HEK293 (cell line): ENCODE measurements around the gene AKT3.

Source experiments
- HIC1 ChIP-seq: fragments of 450-650 bp; formaldehyde crosslinking; IDR thresholded peaks from 2 replicates; pipeline ENCODE4 v1.5.1; 2016; ENCODE audit warnings: missing biosample characterization, missing genetic modification characterization
- IKZF3 ChIP-seq: fragments of 450-650 bp; IDR thresholded peaks from 2 replicates; pipeline ENCODE4 v1.5.0; 2018; ENCODE audit warnings: missing biosample characterization, mild to moderate bottlenecking, missing genetic modification characterization, moderate library complexity
- INSM2 ChIP-seq: fragments of 450-650 bp; formaldehyde crosslinking; IDR thresholded peaks from 2 replicates; pipeline ENCODE4 v1.5.1; 2016; ENCODE audit warnings: missing biosample characterization, missing genetic modification characterization
- KLF1 ChIP-seq: fragments of 450-650 bp; formaldehyde crosslinking; IDR thresholded peaks from 2 replicates; pipeline ENCODE4 v1.5.1; 2016; ENCODE audit warnings: missing biosample characterization, missing genetic modification characterization
- KLF10 ChIP-seq: fragments of 450-650 bp; IDR thresholded peaks from 2 replicates; pipeline ENCODE4 v1.5.1; 2018; ENCODE audit warnings: missing biosample characterization, mild to moderate bottlenecking, missing genetic modification characterization
- KLF17 ChIP-seq: fragments of 450-650 bp; formaldehyde crosslinking; IDR thresholded peaks from 2 replicates; pipeline ENCODE4 v1.5.1; 2016; ENCODE audit warnings: missing biosample characterization, missing genetic modification characterization
- KLF9 ChIP-seq: fragments of 450-650 bp; formaldehyde crosslinking; IDR thresholded peaks from 2 replicates; pipeline ENCODE4 v1.5.1; 2016; ENCODE audit warnings: missing biosample characterization, missing genetic modification characterization, low read depth
- MEIS1 ChIP-seq: sonication (generic); formaldehyde crosslinking; IDR thresholded peaks from 2 replicates; pipeline ENCODE4 v1.8.1; 2022; ENCODE audit warnings: missing genetic modification reagents, mild to moderate bottlenecking, borderline replicate concordance
- OVOL3 ChIP-seq: fragments of 450-650 bp; formaldehyde crosslinking; IDR thresholded peaks from 2 replicates; pipeline ENCODE4 v1.5.1; 2016; ENCODE audit warnings: missing biosample characterization, missing genetic modification characterization
- SP2 ChIP-seq: fragments of 450-650 bp; formaldehyde crosslinking; IDR thresholded peaks from 2 replicates; pipeline ENCODE4 v1.5.1; 2016; ENCODE audit warnings: missing biosample characterization, missing genetic modification characterization
- WT1 ChIP-seq: fragments of 450-650 bp; formaldehyde crosslinking; IDR thresholded peaks from 2 replicates; pipeline ENCODE4 v1.5.1; 2016; ENCODE audit warnings: missing biosample characterization, missing genetic modification characterization
- ZBTB20 ChIP-seq: fragments of 450-650 bp; formaldehyde crosslinking; IDR thresholded peaks from 2 replicates; pipeline ENCODE4 v1.5.1; 2016; ENCODE audit warnings: missing biosample characterization, missing genetic modification characterization
- ZBTB48 ChIP-seq: fragments of 450-650 bp; formaldehyde crosslinking; IDR thresholded peaks from 2 replicates; pipeline ENCODE4 v1.5.1; 2016; ENCODE audit warnings: missing biosample characterization, missing genetic modification characterization
- ZBTB7A ChIP-seq: fragments of 450-650 bp; formaldehyde crosslinking; IDR thresholded peaks from 2 replicates; pipeline ENCODE4 v1.5.1; 2016; ENCODE audit warnings: low read depth, missing biosample characterization, missing genetic modification characterization
- ZFP37 ChIP-seq: fragments of 450-650 bp; formaldehyde crosslinking; IDR thresholded peaks from 2 replicates; pipeline ENCODE4 v1.5.1; 2016; ENCODE audit warnings: missing biosample characterization, missing genetic modification characterization
- ZFP41 ChIP-seq: fragments of 450-650 bp; formaldehyde crosslinking; IDR thresholded peaks from 2 replicates; pipeline ENCODE4 v1.5.1; 2016; ENCODE audit warnings: missing biosample characterization, missing genetic modification characterization, borderline replicate concordance
- ZNF2 ChIP-seq: fragments of 450-650 bp; formaldehyde crosslinking; IDR thresholded peaks from 2 replicates; pipeline ENCODE4 v1.5.1; 2016; ENCODE audit warnings: missing biosample characterization, missing genetic modification characterization
- ZNF221 ChIP-seq: fragments of 450-650 bp; formaldehyde crosslinking; IDR thresholded peaks from 2 replicates; pipeline ENCODE4 v1.5.1; 2017; ENCODE audit warnings: missing biosample characterization, missing genetic modification characterization, borderline replicate concordance
- ZNF341 ChIP-seq: fragments of 450-650 bp; formaldehyde crosslinking; IDR thresholded peaks from 2 replicates; pipeline ENCODE4; 2016; ENCODE audit warnings: low read depth, missing biosample characterization, missing genetic modification characterization
- ZNF350 ChIP-seq: fragments of 450-650 bp; formaldehyde crosslinking; IDR thresholded peaks from 2 replicates; pipeline ENCODE4 v1.5.0; 2017; ENCODE audit warnings: missing biosample characterization, mild to moderate bottlenecking, missing genetic modification characterization
- ZNF48 ChIP-seq: fragments of 450-650 bp; formaldehyde crosslinking; IDR thresholded peaks from 2 replicates; pipeline ENCODE4 v1.5.1; 2016; ENCODE audit warnings: missing biosample characterization, missing genetic modification characterization
- ZNF513 ChIP-seq: fragments of 450-650 bp; IDR thresholded peaks from 2 replicates; pipeline ENCODE4 v1.5.1; 2018; ENCODE audit warnings: missing biosample characterization, missing genetic modification characterization
- ZNF555 ChIP-seq: fragments of 450-650 bp; formaldehyde crosslinking; conservative IDR thresholded peaks from 2 replicates; pipeline ENCODE4 v1.5.1; 2017; ENCODE audit warnings: missing biosample characterization, mild to moderate bottlenecking, missing genetic modification characterization, inconsistent platforms
- ZNF561 ChIP-seq: fragments of 450-650 bp; IDR thresholded peaks from 2 replicates; pipeline ENCODE4 v1.5.1; 2018; ENCODE audit warnings: missing biosample characterization, missing genetic modification characterization, borderline replicate concordance
- ZNF580 ChIP-seq: fragments of 450-650 bp; formaldehyde crosslinking; IDR thresholded peaks from 2 replicates; pipeline ENCODE4 v1.5.1; 2016; ENCODE audit warnings: missing biosample characterization, missing genetic modification characterization
- ZNF658 ChIP-seq: fragments of 450-650 bp; formaldehyde crosslinking; IDR thresholded peaks from 2 replicates; pipeline ENCODE4; 2016; ENCODE audit warnings: missing biosample characterization, missing genetic modification characterization
- ZNF660 ChIP-seq: fragments of 450-650 bp; IDR thresholded peaks from 2 replicates; pipeline ENCODE4 v1.5.1; 2018; ENCODE audit warnings: missing biosample characterization, mild to moderate bottlenecking, missing genetic modification characterization
- ZNF701 ChIP-seq: fragments of 450-650 bp; formaldehyde crosslinking; IDR thresholded peaks from 2 replicates; pipeline ENCODE4 v1.5.1; 2016; ENCODE audit warnings: missing biosample characterization, missing genetic modification characterization
- ZNF76 ChIP-seq: fragments of 450-650 bp; formaldehyde crosslinking; IDR thresholded peaks from 2 replicates; pipeline ENCODE4; 2016; ENCODE audit warnings: low read depth, missing biosample characterization, missing genetic modification characterization, borderline replicate concordance
- ZNF785 ChIP-seq: fragments of 450-650 bp; formaldehyde crosslinking; IDR thresholded peaks from 2 replicates; pipeline ENCODE4 v1.5.1; 2016; ENCODE audit warnings: missing biosample characterization, missing genetic modification characterization
- ZSCAN23 ChIP-seq: fragments of 450-650 bp; formaldehyde crosslinking; IDR thresholded peaks from 2 replicates; pipeline ENCODE4 v1.5.1; 2016; ENCODE audit warnings: missing biosample characterization, missing genetic modification characterization

Gene AKT3

GRCh38 chr1:243850452-243851256 is 611 bp upstream of the AKT3 start (continued):
- TF ChIP-seq ZSCAN23 (tag by site-specific recombination), result peak; percentile 27; the same call in 1 of the 2 replicates
- TF ChIP-seq ZNF660 (tag by site-specific recombination), result peak; percentile 89
- no peak for TF ChIP-seq ZFP41 (tag by site-specific recombination)
- TF ChIP-seq ZBTB20 (tag by site-specific recombination), result peak; percentile 99
- peak; percentile 88; the same call in 1 of the 2 replicates for TF ChIP-seq ZNF561
- peak; percentile 22; the same call in 1 of the 2 replicates for TF ChIP-seq INSM2 (tag by site-specific recombination)
- peak; percentile 78 for TF ChIP-seq KLF1 (tag by site-specific recombination)
- TF ChIP-seq KLF9, result peak; percentile 89; the same call in 1 of the 2 replicates
- TF ChIP-seq ZNF785 (tag by site-specific recombination), result no peak
- TF ChIP-seq HIC1 (tag by site-specific recombination), result peak; percentile 92
- no peak; the same call in 1 of the 2 replicates for TF ChIP-seq ZNF513 (tag by site-specific recombination)
- TF ChIP-seq ZNF350 (tag by site-specific recombination), result no peak
- no peak for TF ChIP-seq ZNF48 (tag by site-specific recombination)
- peak; percentile 75 for TF ChIP-seq SP2 (tag by site-specific recombination)
- no peak for TF ChIP-seq ZNF2 (tag by site-specific recombination)
- TF ChIP-seq ZNF658 (tag by site-specific recombination), result no peak
- TF ChIP-seq ZNF221, result no peak
- TF ChIP-seq ZNF580, result no peak
- peak; percentile 97 for TF ChIP-seq ZBTB48 (tag by site-specific recombination)
- TF ChIP-seq ZNF555, result no peak
- 0 out of 2 replicates have a peak, but pooled peaks have one; percentile 25 for TF ChIP-seq ZBTB7A (tag by site-specific recombination)
- peak; percentile 58; the same call in 1 of the 2 replicates for TF ChIP-seq ZNF76
- peak; percentile 43; the same call in 1 of the 2 replicates for TF ChIP-seq KLF17 (tag by site-specific recombination)
- TF ChIP-seq OVOL3 (tag by site-specific recombination), result 0 out of 2 replicates have a peak, but pooled peaks have one; percentile 42
- peak; percentile 73 for TF ChIP-seq WT1 (tag by site-specific recombination)
- TF ChIP-seq ZFP37 (tag by site-specific recombination), result no peak
- TF ChIP-seq IKZF3 (tag by site-specific recombination), result peak; percentile 86
- TF ChIP-seq KLF10 (tag by site-specific recombination), result peak; percentile 94
- peak; percentile 83 for TF ChIP-seq ZNF341 (tag by site-specific recombination)
- TF ChIP-seq ZNF701 (tag by site-specific recombination), result no peak
- peak; percentile 67; the same call in 1 of the 2 replicates for TF ChIP-seq MEIS1 (CRISPR knock-in tag)
